HFFc6 (cell line): Measurements from ENCODE around the gene PPP6R3. TPM values are rescaled to one million over a fixed set of nuclear protein-coding genes. Genes with fewer than 3 reads are reported as not detected.
"Not testable (repeated sequence)": the region's sequence is repeated elsewhere in the genome, so short reads cannot be mapped to it uniquely, and the experiment has no call there.

Source experiments
- DNase-seq: peaks from one replicate; pipeline ENCODE4 v3.0.0-alpha.2; 2018
- H3K27ac Mint-ChIP-seq: 2 replicates; pipeline ENCODE4 v1.8.0; 2020; ENCODE audit warnings: mild to moderate bottlenecking, mixed read lengths
- H3K27me3 Mint-ChIP-seq: 2 replicates; pipeline ENCODE4 v1.8.0; 2021; ENCODE audit warnings: mild to moderate bottlenecking, moderate library complexity, mixed read lengths; ENCODE audit not compliant: insufficient read depth
- H3K36me3 Mint-ChIP-seq: 2 replicates; pipeline ENCODE4 v1.8.0; 2021; ENCODE audit warnings: low read depth, mixed read lengths
- H3K4me1 Mint-ChIP-seq: 2 replicates; pipeline ENCODE4 v1.8.0; 2020; ENCODE audit warnings: low read depth, mixed read lengths
- H3K4me3 Mint-ChIP-seq: 2 replicates; pipeline ENCODE4 v1.8.0; 2020; ENCODE audit warnings: mild to moderate bottlenecking, moderate library complexity, mixed read lengths
- H3K9me3 Mint-ChIP-seq: 2 replicates; pipeline ENCODE4 v1.8.0; 2020; ENCODE audit warnings: mild to moderate bottlenecking, mixed read lengths
- CTCF ChIP-seq: fragments of 200-600 bp; sonication (generic); IDR thresholded peaks from 2 replicates; pipeline ENCODE4 v1.5.0; 2021; ENCODE audit warnings: antibody characterized with exemption, mild to moderate bottlenecking
- total RNA-seq, 6 experiments: library from RNA; stranded (reverse); fragmentation: NEBNext Ultra II Directional; extraction: Animal tissue kit (Norgen Biotek cat#: 25700); gene quantifications; 2 replicates in 1 of 6; 3 replicates in 5 of 6; pipeline ENCODE4 v1.2.3, GENCODE V29; 2021

The PPP6R3 gene
- total RNA-seq, 6 experiments from 2014 or later: 62.5 to 72.0 (median 67.8) TPM

- Mint-ChIP-seq H3K4me3 (no peak overlapping the region), H3K27ac (no peak overlapping the region), H3K4me1 (peaks cover 2% of the 10 kb centered on the region), H3K9me3 (peaks cover 26% of the 10 kb centered on the region), H3K36me3 (peaks cover 20% of the 10 kb centered on the region), H3K27me3 (peaks cover 3% of the 10 kb centered on the region; the same call in 1 of the 2 replicates)
- TF ChIP-seq CTCF: no peak
- DNase-seq: no peak
Observed at GRCh38 chr11:68431984-68432645, 28.4 kb upstream of the PPP6R3 start.

GRCh38 chr11:68432874-68433273, 27.7 kb upstream of the PPP6R3 start:
- peaks cover 3% of the 10 kb centered on the region; the same call in 1 of the 2 replicates for H3K27me3 Mint-ChIP-seq
- no peak for TF ChIP-seq CTCF
- H3K4me1 Mint-ChIP-seq: peaks cover 7% of the 10 kb centered on the region
- peaks cover 26% of the 10 kb centered on the region for H3K9me3 Mint-ChIP-seq
- no peak overlapping the region for H3K4me3 Mint-ChIP-seq
- H3K36me3 Mint-ChIP-seq: peaks cover 20% of the 10 kb centered on the region
- DNase-seq: no peak
- H3K27ac Mint-ChIP-seq: no peak overlapping the region

DNA sequence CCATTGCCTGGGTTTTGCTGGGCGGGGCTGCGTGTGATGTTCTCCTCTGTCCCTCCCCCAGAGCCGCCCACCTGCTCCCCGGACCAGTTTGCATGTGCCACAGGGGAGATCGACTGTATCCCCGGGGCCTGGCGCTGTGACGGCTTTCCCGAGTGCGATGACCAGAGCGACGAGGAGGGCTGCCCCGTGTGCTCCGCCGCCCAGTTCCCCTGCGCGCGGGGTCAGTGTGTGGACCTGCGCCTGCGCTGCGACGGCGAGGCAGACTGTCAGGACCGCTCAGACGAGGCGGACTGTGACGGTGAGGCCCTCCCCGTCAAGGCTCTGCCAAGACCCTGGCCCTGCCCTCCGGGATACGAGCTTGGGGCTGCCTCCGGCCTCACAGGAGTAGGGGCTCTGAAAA, 27.0 kb upstream of the PPP6R3 start:
- no peak for TF ChIP-seq CTCF
- H3K4me1 Mint-ChIP-seq: peaks cover 7% of the 10 kb centered on the region
- DNase-seq: no peak
- no peak overlapping the region for H3K27ac Mint-ChIP-seq
- H3K27me3 Mint-ChIP-seq: peaks cover 3% of the 10 kb centered on the region; the same call in 1 of the 2 replicates
- peaks cover 22% of the 10 kb centered on the region for H3K9me3 Mint-ChIP-seq
- H3K36me3 Mint-ChIP-seq: peaks cover 17% of the 10 kb centered on the region
- H3K4me3 Mint-ChIP-seq: no peak overlapping the region

DNA sequence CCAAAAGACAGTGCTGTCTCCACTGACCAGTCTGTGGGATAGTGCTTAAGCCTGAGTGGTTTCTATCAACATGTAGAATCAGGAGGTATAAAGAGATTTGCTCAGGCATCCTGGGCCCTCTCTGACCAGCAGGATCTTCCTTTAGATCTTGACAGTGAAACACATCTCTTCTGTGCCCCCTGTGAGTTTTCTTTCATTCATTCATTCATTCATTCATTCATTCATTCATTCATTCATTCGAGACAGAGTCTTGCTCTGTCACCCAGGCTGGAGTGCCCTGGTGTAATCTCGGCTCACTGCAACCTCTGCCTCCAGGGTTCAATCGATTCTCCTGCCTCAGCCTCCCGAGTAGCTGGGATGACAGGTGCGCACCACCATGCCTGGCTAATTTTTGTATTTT, 26.4 kb upstream of the PPP6R3 start:
- H3K4me3 Mint-ChIP-seq, H3K27ac Mint-ChIP-seq, H3K4me1 Mint-ChIP-seq, DNase-seq, H3K27me3 Mint-ChIP-seq: not testable (repeated sequence)
- H3K9me3 Mint-ChIP-seq: peaks cover 18% of the 10 kb centered on the region
- peaks cover 15% of the 10 kb centered on the region for H3K36me3 Mint-ChIP-seq

DNA sequence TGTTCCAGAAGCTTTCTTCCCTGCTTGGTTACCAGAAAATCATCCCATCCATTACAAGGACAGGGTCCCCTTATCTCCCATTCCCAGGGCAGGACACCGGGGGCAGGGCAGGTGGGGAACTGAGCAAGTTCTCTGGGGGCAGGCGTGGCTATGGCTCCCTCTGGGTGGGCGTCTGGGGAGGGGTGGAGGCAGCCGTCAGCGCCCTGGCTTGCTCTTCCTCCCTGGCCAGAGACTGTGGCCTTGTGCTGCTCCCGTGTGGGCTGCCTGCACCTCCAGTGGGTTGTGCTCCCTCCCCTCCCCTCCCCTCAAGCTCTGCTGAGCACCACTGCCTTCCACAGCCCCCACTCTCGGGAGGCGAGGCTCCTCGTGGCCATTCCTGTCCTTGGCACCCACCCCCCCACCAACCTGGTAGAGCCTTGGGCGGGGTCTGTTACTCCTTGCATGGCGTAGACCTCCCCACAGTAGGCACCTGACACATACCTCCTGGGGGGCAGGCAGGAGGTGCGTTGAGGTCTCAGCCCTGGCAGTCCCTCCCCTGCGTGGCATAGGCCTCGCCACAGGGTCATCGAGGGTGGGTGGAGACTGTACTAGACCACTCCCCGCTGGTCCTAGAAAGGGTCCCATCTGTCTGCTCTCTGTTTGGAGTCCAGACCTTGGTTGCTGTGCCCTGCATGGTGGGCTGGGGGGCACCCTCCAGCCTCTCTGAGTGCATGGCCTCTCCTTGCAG, 24.2 kb upstream of the PPP6R3 start:
- no peak overlapping the region for H3K4me3 Mint-ChIP-seq
- DNase-seq: no peak
- H3K9me3 Mint-ChIP-seq: no peaks in the 10 kb centered on the region
- TF ChIP-seq CTCF: no peak
- H3K4me1 Mint-ChIP-seq: peaks cover 9% of the 10 kb centered on the region
- H3K36me3 Mint-ChIP-seq: no peaks in the 10 kb centered on the region
- no peak overlapping the region for H3K27ac Mint-ChIP-seq
- no peaks in the 10 kb centered on the region for H3K27me3 Mint-ChIP-seq
